Breast epithelium (tissue), 4 donors: ENCODE results near the gene HSDL1. TPM values are rescaled to one million over a fixed set of nuclear protein-coding genes. Genes with fewer than 3 reads are reported as not detected.
"Not testable (repeated sequence)": the region's sequence is repeated elsewhere in the genome, so short reads cannot be mapped to it uniquely, and the experiment has no call there.

Experiments used
- DNase-seq, 2 donors: peaks; one replicate each; pipeline ENCODE4 v3.0.0-alpha.2; 2019; ENCODE audit warnings: low spot score in 2 of 2
- H3K27ac ChIP-seq, 2 donors: fragments of 200-600 bp; sonication (generic) in 1 of 2; one replicate each; pipeline ENCODE4 v1.5.1; 2016 to 2019; ENCODE audit warnings: mild to moderate bottlenecking in 1 of 2
- H3K27me3 ChIP-seq, 2 donors: fragments of 200-600 bp; sonication (generic) in 1 of 2; one replicate each; pipeline versions ENCODE4 v1.5.1 to v1.6.0; 2017 to 2019; ENCODE audit warnings: control low read depth in 1 of 2, mild to moderate bottlenecking in 1 of 2
- H3K36me3 ChIP-seq: fragments of 200-600 bp; one replicate; pipeline ENCODE4 v1.5.1; 2019
- H3K4me1 ChIP-seq, 2 donors: fragments of 200-600 bp; sonication (generic); one replicate each; pipeline ENCODE4 v1.5.1; 2016 to 2019; ENCODE audit warnings: control low read depth in 1 of 2
- H3K4me3 ChIP-seq, 3 donors: fragments of 200-600 bp; sonication (generic); 1 replicate in 2 of 3; 2 replicates in 1 of 3; pipeline ENCODE4 v1.5.1; 2016 to 2019; ENCODE audit warnings: mild to moderate bottlenecking in 3 of 3, moderate library complexity in 2 of 3
- H3K9me3 ChIP-seq, 2 donors: fragments of 200-600 bp; sonication (generic) in 1 of 2; one replicate each; pipeline ENCODE4 v1.5.1; 2016 to 2019; ENCODE audit warnings: control low read depth in 1 of 2
- POLR2A ChIP-seq: fragments of 450-650 bp; IDR thresholded peaks from one replicate; pipeline ENCODE4 v1.6.1; 2016; ENCODE audit warnings: antibody characterized with exemption, mild to moderate bottlenecking, moderate library complexity
- POLR2AphosphoS5 ChIP-seq, 3 donors: sonication (generic); formaldehyde crosslinking; IDR thresholded peaks; one replicate each; pipeline ENCODE4 v1.6.1; 2017; ENCODE audit warnings: antibody characterized with exemption in 3 of 3
- intact Hi-C: fragments of 100-400 bp; cut with DNase I; formaldehyde crosslinking; loops from one replicate; pipeline ENCODE4 v1.15.1; 2023; ENCODE audit warnings: low total_unique reads
- total RNA-seq, 3 donors: library from RNA; depleted of rRNA; stranded (reverse); fragments of >200 nt; gene quantifications; one replicate each; pipeline ENCODE4 v1.1.0, GENCODE V29; 2016
- TF ChIP-seq, protein P1 (sequence below), 3 donors: fragments of 450-650 bp; IDR thresholded peaks; one replicate each; pipeline ENCODE4 v1.5.1; 2016 to 2017; ENCODE audit warnings: antibody characterized with exemption in 3 of 3, mild to moderate bottlenecking in 3 of 3, moderate library complexity in 3 of 3

The HSDL1 gene
- total RNA-seq, 3 donors from 2014 or later: 17.0 to 25.8 (median 21.0) TPM

DNA sequence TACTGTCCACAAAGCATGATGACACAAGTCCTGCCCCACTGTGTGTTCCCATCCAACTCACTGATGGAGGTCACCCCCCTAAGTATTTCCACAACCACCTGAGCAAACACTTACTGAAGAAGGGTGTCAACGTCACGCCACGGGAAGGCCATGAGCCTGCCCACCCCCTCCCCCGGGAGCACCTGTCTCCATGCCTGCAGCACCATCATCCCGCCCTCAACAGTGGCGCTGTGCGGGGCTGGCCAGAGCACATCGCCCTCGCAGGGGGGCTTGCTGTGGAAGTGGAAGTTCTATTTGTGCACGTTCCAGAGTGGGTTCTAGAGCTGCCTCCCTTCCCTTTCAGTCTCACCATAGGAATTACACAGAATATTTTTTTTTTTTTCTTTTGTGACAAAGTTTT is 24.0 kb downstream of the HSDL1 start:
- peaks cover 0 to 5% of the 10 kb centered on the region in 2 donors for H3K4me1 ChIP-seq
- no peaks in the 10 kb centered on the region for H3K36me3 ChIP-seq
- TF ChIP-seq, protein P1, sequence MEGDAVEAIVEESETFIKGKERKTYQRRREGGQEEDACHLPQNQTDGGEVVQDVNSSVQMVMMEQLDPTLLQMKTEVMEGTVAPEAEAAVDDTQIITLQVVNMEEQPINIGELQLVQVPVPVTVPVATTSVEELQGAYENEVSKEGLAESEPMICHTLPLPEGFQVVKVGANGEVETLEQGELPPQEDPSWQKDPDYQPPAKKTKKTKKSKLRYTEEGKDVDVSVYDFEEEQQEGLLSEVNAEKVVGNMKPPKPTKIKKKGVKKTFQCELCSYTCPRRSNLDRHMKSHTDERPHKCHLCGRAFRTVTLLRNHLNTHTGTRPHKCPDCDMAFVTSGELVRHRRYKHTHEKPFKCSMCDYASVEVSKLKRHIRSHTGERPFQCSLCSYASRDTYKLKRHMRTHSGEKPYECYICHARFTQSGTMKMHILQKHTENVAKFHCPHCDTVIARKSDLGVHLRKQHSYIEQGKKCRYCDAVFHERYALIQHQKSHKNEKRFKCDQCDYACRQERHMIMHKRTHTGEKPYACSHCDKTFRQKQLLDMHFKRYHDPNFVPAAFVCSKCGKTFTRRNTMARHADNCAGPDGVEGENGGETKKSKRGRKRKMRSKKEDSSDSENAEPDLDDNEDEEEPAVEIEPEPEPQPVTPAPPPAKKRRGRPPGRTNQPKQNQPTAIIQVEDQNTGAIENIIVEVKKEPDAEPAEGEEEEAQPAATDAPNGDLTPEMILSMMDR (IDR thresholded peaks at IDR 0.05): no peak
- TF ChIP-seq POLR2A: no peak
- no peak for TF ChIP-seq POLR2AphosphoS5 (IDR thresholded peaks at IDR 0.05)
- H3K27me3 ChIP-seq: no peaks in the 10 kb centered on the region
- no peaks in the 10 kb centered on the region for H3K9me3 ChIP-seq
- intact Hi-C loops: no loop called here
- DNase-seq: peak in 1 of 2 donors; percentile 9
- H3K4me3 ChIP-seq: no peak overlapping the region
- H3K27ac ChIP-seq: no peak overlapping the region

GRCh38 chr16:84120023-84120422 is 25.0 kb downstream of the HSDL1 start:
- DNase-seq: peak in 1 of 2 donors; percentile 4
- intact Hi-C loops: no loop called here
- Histone ChIP-seq H3K27me3 (no peaks in the 10 kb centered on the region), H3K4me3 (no peak overlapping the region), H3K9me3 (no peaks in the 10 kb centered on the region), H3K4me1 (peaks cover 0 to 5% of the 10 kb centered on the region in 2 donors), H3K36me3 (no peaks in the 10 kb centered on the region), H3K27ac (no peak overlapping the region)
- TF ChIP-seq POLR2AphosphoS5 (IDR thresholded peaks at IDR 0.05): no peak
- no peak for TF ChIP-seq POLR2A
- TF ChIP-seq, protein P1 (IDR thresholded peaks at IDR 0.05): no peak

DNA sequence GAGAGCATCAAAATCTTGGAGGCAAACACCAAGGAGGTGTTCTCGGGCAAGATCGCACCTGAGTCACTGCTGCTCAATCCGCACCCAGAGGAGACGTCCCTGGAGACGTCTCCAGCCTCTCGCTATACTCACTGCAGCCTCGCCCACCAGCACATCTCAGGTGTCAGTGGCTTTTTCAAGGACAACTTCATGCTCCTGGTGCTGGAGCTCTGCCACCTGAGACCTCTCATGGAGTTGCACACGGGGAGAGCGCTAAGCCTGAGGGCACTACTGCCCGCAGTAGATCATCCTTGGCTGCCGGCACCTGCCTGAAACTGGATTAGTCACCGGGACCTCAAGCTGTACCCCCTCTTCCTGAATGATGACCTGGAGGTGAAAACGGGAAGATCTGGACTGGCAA is 25.6 kb downstream of the HSDL1 start:
- no peak for TF ChIP-seq POLR2A
- no peak for TF ChIP-seq POLR2AphosphoS5 (IDR thresholded peaks at IDR 0.05)
- TF ChIP-seq, protein P1 (IDR thresholded peaks at IDR 0.05): no peak
- intact Hi-C loops: no loop called here
- no peaks in the 10 kb centered on the region for H3K36me3 ChIP-seq
- H3K4me3 ChIP-seq: no peak overlapping the region
- H3K9me3 ChIP-seq: no peaks in the 10 kb centered on the region
- H3K27me3 ChIP-seq: no peaks in the 10 kb centered on the region
- H3K27ac ChIP-seq: no peak overlapping the region
- DNase-seq: peak in 1 of 2 donors; percentile 16
- H3K4me1 ChIP-seq: peaks cover 0 to 5% of the 10 kb centered on the region in 2 donors

- H3K9me3 ChIP-seq, H3K27me3 ChIP-seq, H3K27ac ChIP-seq, H3K4me1 ChIP-seq, intact Hi-C loops, H3K36me3 ChIP-seq, H3K4me3 ChIP-seq: not testable (repeated sequence)
- peak in 1 of 2 donors; percentile 12 for DNase-seq
Observed at GRCh38 chr16:84118315-84118714, 26.7 kb downstream of the HSDL1 start.

- TF ChIP-seq POLR2AphosphoS5 (IDR thresholded peaks at IDR 0.05) (no peak), POLR2A (no peak)
- TF ChIP-seq, protein P1 (IDR thresholded peaks at IDR 0.05): no peak
- peaks cover 0 to 5% of the 10 kb centered on the region in 2 donors for H3K4me1 ChIP-seq
- intact Hi-C loops: no loop called here
- H3K4me3 ChIP-seq: peak overlapping the region; percentile 82 to 98 (median 92)
- H3K27ac ChIP-seq: peak overlapping the region; percentile 97 to 98
- DNase-seq: peak in 1 of 2 donors; percentile 22
- no peaks in the 10 kb centered on the region for H3K36me3 ChIP-seq
- no peaks in the 10 kb centered on the region for H3K9me3 ChIP-seq
- no peaks in the 10 kb centered on the region for H3K27me3 ChIP-seq
Observed at GRCh38 chr16:84117494-84117843, 27.5 kb downstream of the HSDL1 start.
